ENCODE results near the gene ZYG11B. TPM values are rescaled to one million over a fixed set of nuclear protein-coding genes. Genes with fewer than 3 reads are reported as not detected.
A peak's percentile ranks its signal among the peaks of the same experiment; 100 is the strongest.
"Not testable (repeated sequence)": the region's sequence is repeated elsewhere in the genome, so short reads cannot be mapped to it uniquely, and the experiment has no call there.

ZYG11B gene
- total and polyA plus RNA-seq, 2 experiments from 2014 or later = 14.0 to 40.4 TPM

DNA sequence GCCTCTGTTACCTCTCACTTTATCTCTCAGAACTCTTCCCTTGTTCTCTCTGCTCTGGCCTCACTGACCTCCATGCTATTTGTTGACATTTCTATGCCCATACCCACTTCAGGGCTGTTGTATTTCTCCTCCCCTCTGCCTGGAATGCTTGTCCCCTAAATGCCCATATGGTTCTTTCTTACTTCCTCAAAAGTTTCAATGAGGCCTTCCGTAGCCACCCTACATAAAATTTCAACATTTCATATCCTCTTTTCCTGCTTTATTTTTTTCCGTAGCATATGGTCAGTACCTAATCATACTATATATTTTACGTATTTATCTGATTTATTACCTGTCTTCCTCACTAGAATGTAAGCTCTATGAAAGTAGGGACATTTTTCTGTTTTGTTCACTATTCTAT lies 69.2 kb downstream of the ZYG11B start:
- H3K4me1 ChIP-seq (ENCODE audit: low read depth) = no peaks in the 10 kb centered on the region
- TF ChIP-seq, protein P1, sequence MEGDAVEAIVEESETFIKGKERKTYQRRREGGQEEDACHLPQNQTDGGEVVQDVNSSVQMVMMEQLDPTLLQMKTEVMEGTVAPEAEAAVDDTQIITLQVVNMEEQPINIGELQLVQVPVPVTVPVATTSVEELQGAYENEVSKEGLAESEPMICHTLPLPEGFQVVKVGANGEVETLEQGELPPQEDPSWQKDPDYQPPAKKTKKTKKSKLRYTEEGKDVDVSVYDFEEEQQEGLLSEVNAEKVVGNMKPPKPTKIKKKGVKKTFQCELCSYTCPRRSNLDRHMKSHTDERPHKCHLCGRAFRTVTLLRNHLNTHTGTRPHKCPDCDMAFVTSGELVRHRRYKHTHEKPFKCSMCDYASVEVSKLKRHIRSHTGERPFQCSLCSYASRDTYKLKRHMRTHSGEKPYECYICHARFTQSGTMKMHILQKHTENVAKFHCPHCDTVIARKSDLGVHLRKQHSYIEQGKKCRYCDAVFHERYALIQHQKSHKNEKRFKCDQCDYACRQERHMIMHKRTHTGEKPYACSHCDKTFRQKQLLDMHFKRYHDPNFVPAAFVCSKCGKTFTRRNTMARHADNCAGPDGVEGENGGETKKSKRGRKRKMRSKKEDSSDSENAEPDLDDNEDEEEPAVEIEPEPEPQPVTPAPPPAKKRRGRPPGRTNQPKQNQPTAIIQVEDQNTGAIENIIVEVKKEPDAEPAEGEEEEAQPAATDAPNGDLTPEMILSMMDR (IDR thresholded peaks at IDR 0.05; ENCODE audit: low read depth, low read length) = no peak
- DNase-seq (ENCODE audit: low read depth in 1 of 2, low spot score in 1 of 2) = no peak
- peak overlapping the region; percentile 10 for H3K27ac ChIP-seq
- H3K9me3 ChIP-seq (ENCODE audit: low read depth) = no peaks in the 10 kb centered on the region
- no peak overlapping the region for H3K4me3 ChIP-seq
- H3K27me3 ChIP-seq = no peaks in the 10 kb centered on the region
- peaks cover 12% of the 10 kb centered on the region for H3K36me3 ChIP-seq

DNA sequence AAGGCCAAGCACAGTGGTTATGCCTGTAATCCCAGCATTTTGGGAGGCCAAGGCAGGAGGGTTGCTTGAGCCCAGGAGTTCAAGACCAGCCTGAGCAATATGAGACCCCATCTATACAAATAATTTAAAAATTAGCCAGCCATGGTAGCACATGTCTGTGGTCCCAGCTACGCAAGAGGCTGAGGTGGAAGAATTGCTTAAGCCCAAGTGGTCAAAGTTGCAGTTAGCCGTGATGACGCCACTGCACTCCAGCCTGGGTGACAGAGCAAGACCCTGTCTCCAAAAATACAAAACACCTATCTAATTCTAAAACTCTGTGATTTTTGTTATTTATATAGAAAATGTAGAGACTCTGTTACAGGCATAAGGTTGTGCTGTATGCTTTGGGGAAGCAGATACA lies 72.1 kb downstream of the ZYG11B start:
- Histone ChIP-seq H3K4me3 (no peak overlapping the region), H3K36me3 (peaks cover 9% of the 10 kb centered on the region), H3K4me1 (ENCODE audit: low read depth) (no peaks in the 10 kb centered on the region), H3K27ac (no peak overlapping the region), H3K9me3 (ENCODE audit: low read depth) (no peaks in the 10 kb centered on the region), H3K27me3 (no peaks in the 10 kb centered on the region)
- DNase-seq (ENCODE audit: low read depth in 1 of 2, low spot score in 1 of 2) = no peak
- TF ChIP-seq, protein P1 (IDR thresholded peaks at IDR 0.05; ENCODE audit: low read depth, low read length) = no peak

DNA sequence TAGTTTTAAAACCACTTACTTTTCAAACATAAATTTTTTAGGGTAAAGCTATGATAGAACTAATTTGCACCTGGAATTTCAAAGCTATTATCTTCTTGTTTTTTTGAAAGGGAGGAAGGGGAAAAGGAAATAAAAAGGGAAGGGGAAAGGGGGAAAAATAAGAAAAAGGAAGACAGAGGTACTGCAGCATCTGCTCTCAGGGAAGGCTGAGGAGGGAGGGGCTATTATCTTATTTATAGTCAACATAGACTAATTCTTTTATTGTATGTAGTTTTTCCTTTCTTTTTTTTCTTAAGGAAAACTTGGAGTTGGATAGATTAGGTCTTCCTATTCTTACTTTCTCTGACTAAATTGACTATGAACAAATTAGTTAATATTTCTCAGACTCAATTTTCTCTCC lies 74.8 kb downstream of the ZYG11B start:
- no peak for DNase-seq (ENCODE audit: low read depth in 1 of 2, low spot score in 1 of 2)
- peaks cover 23% of the 10 kb centered on the region for H3K36me3 ChIP-seq
- TF ChIP-seq, protein P1 (IDR thresholded peaks at IDR 0.05; ENCODE audit: low read depth, low read length) = no peak
- no peaks in the 10 kb centered on the region for H3K9me3 ChIP-seq (ENCODE audit: low read depth)
- no peaks in the 10 kb centered on the region for H3K27me3 ChIP-seq
- H3K4me1 ChIP-seq (ENCODE audit: low read depth) = no peaks in the 10 kb centered on the region
- no peak overlapping the region for H3K27ac ChIP-seq
- H3K4me3 ChIP-seq = no peak overlapping the region

DNA sequence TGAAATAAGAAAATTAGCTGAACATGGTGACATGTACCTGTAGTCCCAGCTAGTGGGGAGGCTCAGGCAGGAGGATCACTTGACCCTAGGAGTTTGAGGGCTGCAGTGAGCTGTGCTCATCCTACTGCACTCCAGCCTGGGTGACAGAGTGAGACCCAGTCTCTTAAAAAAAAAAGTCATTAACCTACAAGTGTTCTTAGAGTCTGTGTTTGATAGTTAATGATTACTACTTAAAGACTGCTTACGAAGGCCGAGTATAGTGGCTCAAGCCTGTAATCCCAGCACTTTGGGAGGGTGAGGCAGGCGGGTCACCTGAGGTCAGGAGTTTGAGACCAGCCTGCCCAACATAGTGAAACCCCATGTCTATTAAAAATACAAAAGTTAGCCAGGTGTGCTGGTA lies 77.8 kb downstream of the ZYG11B start:
- not testable (repeated sequence) for H3K9me3 ChIP-seq (ENCODE audit: low read depth); H3K4me3 ChIP-seq; H3K27ac ChIP-seq; H3K4me1 ChIP-seq (ENCODE audit: low read depth); H3K27me3 ChIP-seq; DNase-seq (ENCODE audit: low read depth in 1 of 2, low spot score in 1 of 2)
- H3K36me3 ChIP-seq = peaks cover 17% of the 10 kb centered on the region

DNA sequence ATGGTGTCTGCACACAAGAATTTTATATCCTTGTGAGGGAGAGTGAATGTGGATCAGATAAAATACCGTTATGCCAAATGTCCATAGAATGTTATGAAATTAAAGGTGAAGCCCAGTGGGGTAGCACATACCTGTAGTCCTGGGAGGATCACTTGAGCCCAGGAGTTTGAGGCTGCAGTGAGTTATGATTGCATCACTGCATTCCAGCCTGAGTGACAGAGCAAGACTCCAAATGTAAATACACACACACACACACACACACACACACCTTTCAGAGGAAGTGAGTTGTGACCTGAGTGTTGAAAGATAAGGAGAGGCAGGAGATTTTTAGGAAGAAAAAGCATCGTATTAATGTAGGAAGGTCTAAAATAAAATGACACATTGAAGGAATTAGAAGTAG lies 88.2 kb downstream of the ZYG11B start:
- TF ChIP-seq, protein P1 (IDR thresholded peaks at IDR 0.05; ENCODE audit: low read depth, low read length) = no peak
- Histone ChIP-seq H3K4me3 (no peak overlapping the region), H3K27me3 (no peaks in the 10 kb centered on the region), H3K27ac (no peak overlapping the region), H3K9me3 (ENCODE audit: low read depth) (no peaks in the 10 kb centered on the region), H3K36me3 (peaks cover 29% of the 10 kb centered on the region), H3K4me1 (ENCODE audit: low read depth) (no peaks in the 10 kb centered on the region)
- DNase-seq (ENCODE audit: low read depth in 1 of 2, low spot score in 1 of 2) = no peak

DNA sequence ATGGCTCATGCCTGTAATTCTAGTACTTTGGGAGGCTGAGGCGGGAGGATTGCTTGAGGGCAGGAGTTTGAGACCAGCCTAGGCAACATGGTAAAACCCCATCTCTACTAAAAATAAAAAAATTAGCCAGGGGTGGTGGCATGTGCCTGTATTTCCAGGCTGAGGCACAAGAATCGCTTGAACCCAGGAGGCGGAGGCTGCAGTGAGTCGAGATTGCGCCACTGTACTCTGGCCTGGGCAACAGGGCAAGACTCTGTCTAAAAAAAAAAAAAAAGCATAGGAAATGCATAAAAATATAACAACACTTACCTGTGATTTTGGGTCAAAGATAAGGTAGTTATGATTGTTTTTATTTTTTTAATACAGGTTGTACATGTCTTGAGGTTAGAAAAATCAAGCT lies 94.6 kb downstream of the ZYG11B start:
- H3K4me1 ChIP-seq (ENCODE audit: low read depth); H3K4me3 ChIP-seq; DNase-seq (ENCODE audit: low read depth in 1 of 2, low spot score in 1 of 2); H3K27me3 ChIP-seq; H3K9me3 ChIP-seq (ENCODE audit: low read depth); H3K27ac ChIP-seq: not testable (repeated sequence)
- H3K36me3 ChIP-seq = peaks cover 30% of the 10 kb centered on the region

DNA sequence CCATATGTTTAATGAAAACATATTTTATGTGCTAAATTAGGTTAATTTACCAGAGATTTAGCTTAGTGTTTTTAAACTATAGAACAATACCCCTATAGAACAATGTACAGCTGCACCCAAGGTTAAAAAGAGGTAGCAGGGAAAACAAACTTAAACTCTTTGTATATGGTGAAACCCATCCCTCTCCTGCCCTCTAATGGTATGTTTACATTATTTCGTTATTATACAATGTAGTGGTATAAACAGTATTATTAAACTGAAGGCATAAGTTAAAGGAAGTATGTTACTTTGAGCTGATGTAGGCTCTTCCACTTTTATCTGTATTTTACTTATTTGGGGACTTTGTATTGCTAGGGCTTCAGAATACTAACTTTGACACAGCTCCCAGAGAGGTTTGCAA lies 99.6 kb downstream of the ZYG11B start:
- Histone ChIP-seq H3K27me3 (no peaks in the 10 kb centered on the region), H3K36me3 (peaks cover 16% of the 10 kb centered on the region), H3K9me3 (ENCODE audit: low read depth) (no peaks in the 10 kb centered on the region), H3K27ac (no peak overlapping the region), H3K4me1 (ENCODE audit: low read depth) (no peaks in the 10 kb centered on the region), H3K4me3 (no peak overlapping the region)
- TF ChIP-seq, protein P1 (IDR thresholded peaks at IDR 0.05; ENCODE audit: low read depth, low read length) = peak; percentile 13
- DNase-seq (ENCODE audit: low read depth in 1 of 2, low spot score in 1 of 2) = peak in 1 of 2 donors; percentile 32
